Nephron progenitor cell (in vitro differentiated cells): Measurements from ENCODE around the gene IL17C.

Experiments
- DNase-seq: peaks from one replicate; pipeline ENCODE4 v3.0.0; 2021
- H3K27ac Mint-ChIP-seq: 2 replicates; pipeline ENCODE4 v1.8.0; 2021; ENCODE audit warnings: mild to moderate bottlenecking, moderate library complexity, mixed read lengths
- H3K27me3 Mint-ChIP-seq: 2 replicates; pipeline ENCODE4 v1.8.0; 2021; ENCODE audit warnings: mild to moderate bottlenecking, low read depth, mixed read lengths; ENCODE audit not compliant: poor library complexity
- H3K36me3 Mint-ChIP-seq: 2 replicates; pipeline ENCODE4 v1.8.0; 2021; ENCODE audit warnings: low read depth, mixed read lengths
- H3K4me1 Mint-ChIP-seq: 2 replicates; pipeline ENCODE4 v1.8.0; 2021; ENCODE audit warnings: mixed read lengths
- H3K4me3 Mint-ChIP-seq: 2 replicates; pipeline ENCODE4 v1.8.0; 2021; ENCODE audit warnings: mild to moderate bottlenecking, moderate library complexity, mixed read lengths
- H3K9me3 Mint-ChIP-seq: 2 replicates; pipeline ENCODE4 v1.8.0; 2021; ENCODE audit warnings: mild to moderate bottlenecking, moderate library complexity, mixed read lengths
- TF ChIP-seq, protein P1 (sequence below): fragments of 200-600 bp; sonication (generic); IDR thresholded peaks from 2 replicates; pipeline ENCODE4 v1.5.0; 2021; ENCODE audit warnings: antibody characterized with exemption

Gene IL17C

GRCh38 chr16:88627531-88628411 is 10.6 kb upstream of the IL17C start:
- Mint-ChIP-seq H3K36me3 (peaks cover 34% of the 10 kb centered on the region), H3K27ac (no peak overlapping the region), H3K27me3 (no peaks in the 10 kb centered on the region), H3K9me3 (no peaks in the 10 kb centered on the region), H3K4me1 (no peaks in the 10 kb centered on the region), H3K4me3 (no peak overlapping the region)
- no peak for DNase-seq
- TF ChIP-seq, protein P1, sequence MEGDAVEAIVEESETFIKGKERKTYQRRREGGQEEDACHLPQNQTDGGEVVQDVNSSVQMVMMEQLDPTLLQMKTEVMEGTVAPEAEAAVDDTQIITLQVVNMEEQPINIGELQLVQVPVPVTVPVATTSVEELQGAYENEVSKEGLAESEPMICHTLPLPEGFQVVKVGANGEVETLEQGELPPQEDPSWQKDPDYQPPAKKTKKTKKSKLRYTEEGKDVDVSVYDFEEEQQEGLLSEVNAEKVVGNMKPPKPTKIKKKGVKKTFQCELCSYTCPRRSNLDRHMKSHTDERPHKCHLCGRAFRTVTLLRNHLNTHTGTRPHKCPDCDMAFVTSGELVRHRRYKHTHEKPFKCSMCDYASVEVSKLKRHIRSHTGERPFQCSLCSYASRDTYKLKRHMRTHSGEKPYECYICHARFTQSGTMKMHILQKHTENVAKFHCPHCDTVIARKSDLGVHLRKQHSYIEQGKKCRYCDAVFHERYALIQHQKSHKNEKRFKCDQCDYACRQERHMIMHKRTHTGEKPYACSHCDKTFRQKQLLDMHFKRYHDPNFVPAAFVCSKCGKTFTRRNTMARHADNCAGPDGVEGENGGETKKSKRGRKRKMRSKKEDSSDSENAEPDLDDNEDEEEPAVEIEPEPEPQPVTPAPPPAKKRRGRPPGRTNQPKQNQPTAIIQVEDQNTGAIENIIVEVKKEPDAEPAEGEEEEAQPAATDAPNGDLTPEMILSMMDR: no peak

DNA sequence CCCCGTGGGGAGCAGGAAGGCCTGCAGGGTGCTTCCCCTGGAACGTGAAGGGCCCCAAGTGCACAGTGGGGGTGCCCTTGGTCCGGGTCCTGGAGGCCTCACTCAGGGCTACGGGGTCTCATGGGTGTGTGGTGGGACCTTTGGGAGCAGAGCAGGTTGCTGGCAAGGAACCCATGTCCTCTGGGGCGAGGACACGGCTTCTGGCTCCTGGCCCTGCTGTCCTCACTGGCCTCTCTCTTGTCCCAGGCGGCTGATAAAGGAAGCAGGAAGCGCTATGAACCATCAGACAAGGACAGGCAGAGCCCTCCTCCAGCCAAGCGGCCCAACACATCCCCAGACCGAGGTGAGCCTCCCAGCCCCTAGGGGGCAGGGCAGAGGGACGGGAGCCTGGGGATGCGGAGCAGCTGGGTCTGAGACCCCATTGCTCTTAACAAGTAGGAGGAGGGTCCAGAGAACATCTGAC is 9.8 kb upstream of the IL17C start:
- peak; percentile 45 for DNase-seq
- peaks cover 35% of the 10 kb centered on the region for H3K36me3 Mint-ChIP-seq
- peaks cover 3% of the 10 kb centered on the region for H3K27me3 Mint-ChIP-seq
- no peaks in the 10 kb centered on the region for H3K9me3 Mint-ChIP-seq
- H3K27ac Mint-ChIP-seq: no peak overlapping the region
- H3K4me3 Mint-ChIP-seq: no peak overlapping the region
- TF ChIP-seq, protein P1: peak; percentile 44
- H3K4me1 Mint-ChIP-seq: no peaks in the 10 kb centered on the region

DNA sequence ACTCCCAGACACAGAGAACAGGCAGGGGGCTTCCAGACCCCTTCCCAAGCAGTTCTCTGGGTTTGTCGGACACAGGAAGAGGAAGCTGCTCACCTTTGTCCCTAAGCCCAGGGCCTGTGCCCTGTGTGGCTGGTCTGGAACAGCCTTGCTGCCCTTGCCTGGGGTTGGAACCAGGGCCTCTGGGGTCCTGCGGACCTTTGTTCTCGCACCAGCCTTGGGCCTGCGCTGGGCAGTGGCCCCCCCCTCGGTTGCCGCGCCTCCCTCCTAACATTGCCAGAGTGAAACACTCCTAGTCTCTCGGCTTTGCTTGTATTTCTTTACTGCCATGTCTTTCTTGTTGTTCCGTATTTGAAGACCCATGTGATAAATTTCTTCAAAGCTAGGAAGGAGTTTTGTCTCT is 8.5 kb upstream of the IL17C start:
- TF ChIP-seq, protein P1: no peak
- Mint-ChIP-seq H3K27ac (no peak overlapping the region), H3K9me3 (no peaks in the 10 kb centered on the region), H3K36me3 (peaks cover 35% of the 10 kb centered on the region), H3K4me1 (no peaks in the 10 kb centered on the region), H3K27me3 (peaks cover 6% of the 10 kb centered on the region), H3K4me3 (no peak overlapping the region)
- DNase-seq: no peak

GRCh38 chr16:88630433-88630832 is 7.9 kb upstream of the IL17C start:
- Mint-ChIP-seq H3K4me3 (no peak overlapping the region), H3K27me3 (peaks cover 12% of the 10 kb centered on the region), H3K36me3 (peaks cover 35% of the 10 kb centered on the region), H3K27ac (no peak overlapping the region), H3K9me3 (no peaks in the 10 kb centered on the region), H3K4me1 (no peaks in the 10 kb centered on the region)
- TF ChIP-seq, protein P1: no peak
- DNase-seq: no peak

DNA sequence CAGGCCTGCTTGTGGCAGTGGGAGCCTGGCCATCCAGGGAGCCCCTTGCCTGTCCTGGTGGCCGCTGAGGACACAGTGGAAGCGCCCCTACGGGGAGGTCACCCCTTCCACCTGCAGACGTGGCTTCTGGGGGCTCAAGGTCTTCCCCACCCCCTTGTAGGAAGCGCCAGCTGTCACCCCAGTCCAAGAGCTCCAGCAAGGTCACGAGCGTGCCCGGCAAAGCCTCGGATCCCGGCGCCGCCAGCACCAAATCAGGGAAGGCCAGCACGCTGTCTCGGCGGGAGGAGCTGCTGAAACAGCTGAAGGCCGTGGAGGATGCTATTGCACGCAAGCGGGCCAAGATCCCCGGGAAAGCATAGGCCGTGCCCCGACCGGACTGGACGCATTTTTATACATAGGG is 7.4 kb upstream of the IL17C start:
- Mint-ChIP-seq H3K27ac (no peak overlapping the region), H3K4me1 (no peaks in the 10 kb centered on the region), H3K9me3 (no peaks in the 10 kb centered on the region), H3K36me3 (peaks cover 35% of the 10 kb centered on the region), H3K27me3 (peaks cover 17% of the 10 kb centered on the region), H3K4me3 (no peak overlapping the region)
- TF ChIP-seq, protein P1: no peak
- no peak for DNase-seq

GRCh38 chr16:88631384-88631783 is 7.0 kb upstream of the IL17C start:
- H3K4me3 Mint-ChIP-seq: no peak overlapping the region
- no peak overlapping the region for H3K27ac Mint-ChIP-seq
- no peaks in the 10 kb centered on the region for H3K9me3 Mint-ChIP-seq
- H3K4me1 Mint-ChIP-seq: no peaks in the 10 kb centered on the region
- DNase-seq: no peak
- peaks cover 21% of the 10 kb centered on the region for H3K27me3 Mint-ChIP-seq
- TF ChIP-seq, protein P1: no peak
- peaks cover 31% of the 10 kb centered on the region for H3K36me3 Mint-ChIP-seq
